ENCODE measurements around the gene PCBP1.
"Not testable (repeated sequence)": the region's sequence is repeated elsewhere in the genome, so short reads cannot be mapped to it uniquely, and the experiment has no call there.

The PCBP1 gene

GRCh38 chr2:70083344-70084156 is 3.7 kb upstream of the PCBP1 start:
- no peak for DNase-seq

- DNase-seq = no peak
Measured at GRCh38 chr2:70084973-70085710, 2.1 kb upstream of the PCBP1 start.

- DNase-seq = no peak
Measured at GRCh38 chr2:70085711-70086277, 1.5 kb upstream of the PCBP1 start.

GRCh38 chr2:70086278-70086837 is 919 bp upstream of the PCBP1 start:
- no peak for DNase-seq

- no peak for DNase-seq
Measured at GRCh38 chr2:70087702-70088597, 673 bp downstream of the PCBP1 start.

- no peak for DNase-seq
Measured at GRCh38 chr2:70088598-70089219, 1.4 kb downstream of the PCBP1 start.

- no peak for DNase-seq
Measured at GRCh38 chr2:70089220-70089982, 2.1 kb downstream of the PCBP1 start.

GRCh38 chr2:70089983-70090525 is 2.8 kb downstream of the PCBP1 start:
- DNase-seq = no peak

- DNase-seq = no peak
Measured at GRCh38 chr2:70090706-70091334, 3.5 kb downstream of the PCBP1 start.

GRCh38 chr2:70091364-70091763 is 4.1 kb downstream of the PCBP1 start:
- DNase-seq = no peak

GRCh38 chr2:70091816-70092215 is 4.5 kb downstream of the PCBP1 start:
- no peak for DNase-seq

- DNase-seq = not testable (repeated sequence)
Measured at GRCh38 chr2:70092576-70093243, 5.4 kb downstream of the PCBP1 start.

GRCh38 chr2:70094171-70094977 is 7.1 kb downstream of the PCBP1 start:
- DNase-seq = no peak

- no peak for DNase-seq
Measured at GRCh38 chr2:70094978-70095719, 7.9 kb downstream of the PCBP1 start.

GRCh38 chr2:70095720-70096670 is 8.7 kb downstream of the PCBP1 start:
- no peak for DNase-seq

GRCh38 chr2:70098032-70098431 is 10.8 kb downstream of the PCBP1 start:
- no peak for DNase-seq

- no peak for DNase-seq
Measured at GRCh38 chr2:70099270-70099669, 12.0 kb downstream of the PCBP1 start.
